ENCODE measurements around the gene ENTPD8. TPM values are rescaled to one million over a fixed set of nuclear protein-coding genes. Genes with fewer than 3 reads are reported as not detected.

ENTPD8 gene
- total and polyA plus RNA-seq, 4 donors = 0.08 to 0.45 (median 0.21) TPM

GRCh38 chr9:137449931-137450538, 8.9 kb upstream of the ENTPD8 start:
- Histone ChIP-seq H3K4me1 (ENCODE audit: control insufficient read depth in 5 of 5, insufficient read depth in 5 of 5, low read length in 5 of 5) (peaks cover 0 to 25% (median 6%) of the 10 kb centered on the region in 5 donors), H3K4me3 (no peak overlapping the region), H3K9ac (ENCODE audit: insufficient read depth in 1 of 2, low read length in 2 of 2) (no peak overlapping the region), H3K36me3 (ENCODE audit: control insufficient read depth in 4 of 4, insufficient read depth in 4 of 4, low read length in 4 of 4) (peaks cover 0 to 10% (median 0%) of the 10 kb centered on the region in 4 donors), H3K27ac (ENCODE audit: low read depth in 1 of 2, low read length in 1 of 2) (no peak overlapping the region), H3K27me3 (ENCODE audit: control insufficient read depth in 3 of 3, insufficient read depth in 3 of 3, low read length in 2 of 3) (no peaks in the 10 kb centered on the region), H3K9me3 (ENCODE audit: control insufficient read depth in 4 of 4, insufficient read depth in 3 of 4, low read length in 3 of 4) (peaks cover 0 to 3% (median 0%) of the 10 kb centered on the region in 4 donors)
- no peak for ATAC-seq (ENCODE audit: insufficient read depth, low FRiP score)
- DNase-seq = no peak
- WGBS, 2 donors = 78 to 84% methylated on average over 18 of the region's 18 CpGs
- no peak for TF ChIP-seq CTCF (IDR thresholded peaks at IDR 0.05; ENCODE audit: control extremely low read depth, extremely low read depth)

- Histone ChIP-seq H3K9ac (ENCODE audit: insufficient read depth in 1 of 2, low read length in 2 of 2) (no peak overlapping the region), H3K36me3 (ENCODE audit: control insufficient read depth in 4 of 4, insufficient read depth in 4 of 4, low read length in 4 of 4) (peaks cover 0 to 10% (median 0%) of the 10 kb centered on the region in 4 donors), H3K27me3 (ENCODE audit: control insufficient read depth in 3 of 3, insufficient read depth in 3 of 3, low read length in 2 of 3) (no peaks in the 10 kb centered on the region), H3K4me3 (no peak overlapping the region), H3K4me1 (ENCODE audit: control insufficient read depth in 5 of 5, insufficient read depth in 5 of 5, low read length in 5 of 5) (peaks cover 0 to 18% (median 5%) of the 10 kb centered on the region in 5 donors), H3K9me3 (ENCODE audit: control insufficient read depth in 4 of 4, insufficient read depth in 3 of 4, low read length in 3 of 4) (peaks cover 0 to 3% (median 0%) of the 10 kb centered on the region in 4 donors), H3K27ac (ENCODE audit: low read depth in 1 of 2, low read length in 1 of 2) (no peak overlapping the region)
- TF ChIP-seq CTCF (IDR thresholded peaks at IDR 0.05; ENCODE audit: control extremely low read depth, extremely low read depth) = no peak
- no peak for ATAC-seq (ENCODE audit: insufficient read depth, low FRiP score)
- WGBS, 2 donors = 89 to 91% methylated on average over 36 of the region's 36 CpGs
- no peak for DNase-seq
Measured at GRCh38 chr9:137449081-137449844, 8.1 kb upstream of the ENTPD8 start.

GRCh38 chr9:137448602-137448962, 7.4 kb upstream of the ENTPD8 start:
- Histone ChIP-seq H3K9ac (ENCODE audit: insufficient read depth in 1 of 2, low read length in 2 of 2) (no peak overlapping the region), H3K4me3 (no peak overlapping the region), H3K27me3 (ENCODE audit: control insufficient read depth in 3 of 3, insufficient read depth in 3 of 3, low read length in 2 of 3) (no peaks in the 10 kb centered on the region), H3K27ac (ENCODE audit: low read depth in 1 of 2, low read length in 1 of 2) (no peak overlapping the region), H3K36me3 (ENCODE audit: control insufficient read depth in 4 of 4, insufficient read depth in 4 of 4, low read length in 4 of 4) (peaks cover 0 to 10% (median 0%) of the 10 kb centered on the region in 4 donors), H3K4me1 (ENCODE audit: control insufficient read depth in 5 of 5, insufficient read depth in 5 of 5, low read length in 5 of 5) (peaks cover 0 to 18% (median 4%) of the 10 kb centered on the region in 5 donors), H3K9me3 (ENCODE audit: control insufficient read depth in 4 of 4, insufficient read depth in 3 of 4, low read length in 3 of 4) (peaks cover 0 to 3% (median 0%) of the 10 kb centered on the region in 4 donors)
- TF ChIP-seq CTCF (IDR thresholded peaks at IDR 0.05; ENCODE audit: control extremely low read depth, extremely low read depth) = no peak
- DNase-seq (no peak), ATAC-seq (ENCODE audit: insufficient read depth, low FRiP score) (no peak)
- 91 to 93% methylated on average over 16 of the region's 16 CpGs for whole genome bisulfite sequencing, 2 donors

Data from lung (tissue), 12 donors.